IPS DF 19.7 (cell line): Measurements from ENCODE around the gene TNFSF15.
"Not testable (repeated sequence)": the region's sequence is repeated elsewhere in the genome, so short reads cannot be mapped to it uniquely, and the experiment has no call there.

Source experiments
- DNase-seq: peaks from one replicate; pipeline ENCODE4 v3.0.0-alpha.2; 2013; ENCODE audit warnings: low read depth, low spot score

The TNFSF15 gene

DNA sequence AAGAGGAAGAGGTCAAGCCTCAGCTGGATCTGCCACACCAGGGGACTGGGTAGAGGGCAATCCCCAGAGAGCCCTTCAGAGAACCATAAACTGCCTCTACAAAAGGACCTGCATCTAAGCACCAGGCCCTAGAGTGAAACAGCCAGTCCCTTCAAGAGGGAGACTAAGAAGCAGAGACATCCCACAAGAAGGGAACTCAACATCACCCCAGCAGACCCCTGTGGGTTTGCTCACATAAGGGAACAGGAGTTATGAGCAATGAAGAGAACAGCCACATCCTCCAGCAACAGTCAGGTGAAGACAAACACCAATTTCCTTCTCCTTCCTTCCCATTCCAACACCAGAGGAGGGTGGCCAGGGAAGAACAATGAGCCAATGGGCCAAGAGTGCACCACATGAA lies 48.9 kb downstream of the TNFSF15 start:
- DNase-seq, result no peak

DNA sequence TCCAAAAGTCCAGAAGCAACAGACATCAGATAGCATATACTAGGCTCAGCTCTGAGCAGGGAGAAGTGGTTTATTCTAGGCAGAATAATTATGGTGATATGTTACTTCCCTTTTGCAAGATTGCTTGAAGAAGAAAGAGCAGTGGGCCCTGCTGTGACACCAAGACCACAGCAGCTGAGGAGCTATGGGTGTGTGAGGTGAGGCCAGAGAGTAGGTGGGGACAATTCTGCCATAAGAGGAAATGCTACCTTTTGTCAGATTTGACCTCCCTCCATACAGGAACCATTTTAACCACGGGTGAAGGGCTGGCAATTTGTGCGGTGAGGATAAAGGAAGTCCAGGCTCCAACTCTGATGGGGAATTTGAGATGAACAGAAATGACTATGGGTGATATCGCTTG lies 51.3 kb downstream of the TNFSF15 start:
- no peak for DNase-seq

DNA sequence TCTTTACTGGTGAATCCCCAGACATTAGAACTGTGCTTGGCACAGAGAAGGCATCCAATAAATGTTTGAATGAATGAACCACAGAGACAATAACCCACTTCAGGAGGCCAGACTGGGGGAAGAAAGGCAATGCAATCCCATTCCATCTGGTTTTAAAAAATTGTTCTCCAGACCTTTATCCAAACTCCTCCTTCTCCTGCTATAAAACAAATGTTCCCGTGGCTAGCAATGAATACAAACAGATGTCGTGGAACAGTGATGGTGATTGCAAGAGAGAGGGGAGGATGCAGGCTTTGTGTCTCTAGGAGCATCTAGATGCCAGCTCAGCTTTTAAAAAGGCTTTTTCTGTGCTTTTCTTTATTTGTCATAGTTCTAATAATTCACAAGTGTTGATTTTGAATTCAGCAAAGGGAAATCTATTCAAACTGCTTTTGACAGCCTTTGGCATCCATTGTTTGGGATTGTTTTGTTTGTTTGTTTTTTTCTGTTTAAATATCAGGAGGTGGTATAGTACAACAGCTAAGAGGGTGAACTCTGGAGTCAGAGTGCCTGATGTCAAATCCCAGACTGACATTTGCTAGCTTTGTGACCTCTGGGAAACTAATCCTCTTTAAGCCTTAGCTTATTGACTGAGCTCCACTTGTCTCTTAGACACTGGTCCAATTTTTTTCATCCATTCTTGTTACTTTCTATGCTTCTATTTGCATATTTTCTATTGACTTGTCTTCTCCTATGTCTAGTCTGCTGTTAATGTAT lies 59.1 kb downstream of the TNFSF15 start:
- DNase-seq, result no peak

DNA sequence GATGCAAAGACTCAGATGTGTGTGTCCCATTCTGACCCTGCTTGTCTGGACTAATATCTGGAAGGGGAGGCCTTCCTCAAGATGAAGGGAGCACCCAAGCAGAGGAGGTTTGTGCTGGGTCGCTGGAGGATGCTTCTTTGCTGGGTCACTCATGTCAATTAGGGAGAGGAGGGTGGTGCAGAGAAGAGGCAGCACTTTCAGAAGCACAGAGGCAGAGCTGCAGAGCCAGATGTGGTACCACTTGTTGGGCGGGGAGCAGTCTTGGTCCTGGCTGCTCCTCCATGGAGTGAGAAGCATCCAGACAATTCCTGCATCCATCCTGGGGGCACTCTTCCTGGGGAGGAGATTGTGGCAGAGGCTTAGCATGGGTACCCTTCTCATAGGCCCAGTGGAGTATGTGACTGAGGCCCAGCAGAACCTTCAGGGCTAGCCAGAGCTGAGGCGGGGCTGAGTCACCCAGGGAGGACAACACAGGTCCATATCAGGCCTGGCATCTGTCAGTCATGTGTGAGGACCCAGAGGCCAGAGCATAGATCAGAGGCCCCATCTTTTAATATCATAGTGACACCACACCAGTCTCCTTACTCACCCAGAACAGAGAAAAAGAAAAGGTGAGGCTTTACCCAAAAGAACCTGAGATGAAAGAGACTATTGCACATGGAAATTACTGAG lies 59.8 kb downstream of the TNFSF15 start:
- no peak for DNase-seq

DNA sequence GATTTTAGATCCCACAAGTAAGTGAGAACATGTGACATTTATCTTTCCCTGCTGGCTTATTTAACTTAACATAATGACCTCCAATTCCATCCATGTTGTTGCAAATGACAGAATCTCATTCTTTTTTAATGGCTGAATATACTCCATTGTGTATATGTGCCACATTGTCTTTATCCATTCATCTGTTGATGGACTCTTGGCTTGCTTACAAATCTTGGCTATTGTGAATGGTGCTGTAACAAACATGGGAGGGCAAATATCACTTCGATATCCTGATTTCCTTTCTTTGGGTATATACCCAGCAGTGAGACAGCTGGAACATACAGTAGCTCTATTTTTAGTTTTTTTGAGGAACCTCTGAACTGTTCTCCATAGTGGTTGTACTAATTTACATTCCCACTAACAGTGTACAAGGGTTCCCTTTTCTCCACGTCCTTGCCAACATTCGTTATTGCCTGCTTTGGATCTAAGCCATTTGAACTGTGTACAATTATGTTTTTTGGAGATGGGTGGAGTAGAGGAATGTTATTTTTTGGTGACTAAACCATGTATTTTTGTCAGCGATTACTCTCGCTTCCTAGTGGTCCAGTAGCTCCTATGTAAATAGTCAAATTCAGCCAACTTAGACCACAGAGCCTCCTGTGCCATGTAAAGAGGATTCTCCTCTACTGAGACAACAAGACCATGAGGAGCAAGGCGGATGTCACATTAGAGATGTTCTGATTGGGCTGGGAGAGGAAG lies 60.6 kb downstream of the TNFSF15 start:
- no peak for DNase-seq

DNA sequence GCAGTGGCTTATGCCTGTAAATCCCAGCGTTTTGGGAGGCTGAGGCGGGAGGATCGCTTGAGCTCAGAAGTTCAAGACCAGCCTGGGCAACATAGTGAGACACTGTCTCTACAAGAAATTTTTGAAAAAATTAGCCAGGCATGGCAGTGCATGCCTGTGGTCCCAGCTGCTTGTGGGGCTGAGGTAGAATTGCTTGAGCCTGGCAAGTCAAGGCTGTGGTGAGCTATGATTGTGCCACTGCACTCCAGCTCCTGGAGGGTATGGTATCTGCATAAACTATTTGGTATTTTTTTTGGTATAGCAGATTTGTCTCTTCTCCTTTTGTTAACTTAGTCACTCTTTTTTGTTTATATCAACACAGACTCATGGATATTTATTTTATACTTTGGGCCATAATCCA lies 62.4 kb downstream of the TNFSF15 start:
- DNase-seq, result no peak

DNA sequence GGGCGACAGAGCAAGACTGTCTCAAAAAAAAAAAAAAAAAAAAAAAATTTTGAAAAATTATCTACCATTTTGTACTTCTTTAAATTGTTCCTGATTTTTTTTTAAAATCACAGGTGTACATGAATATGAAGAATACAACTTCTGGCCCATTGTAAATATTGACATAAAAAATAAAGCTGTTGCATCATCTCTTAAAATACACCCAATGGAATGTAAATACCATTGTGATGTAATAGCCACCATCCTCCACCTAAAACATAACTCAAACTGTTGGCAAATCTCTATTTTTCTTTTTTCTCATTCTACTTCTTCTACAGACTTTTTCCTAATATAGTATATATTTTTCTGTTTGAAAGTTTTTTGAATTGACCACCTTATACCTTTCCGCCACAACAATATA lies 62.9 kb downstream of the TNFSF15 start:
- DNase-seq, result no peak

DNA sequence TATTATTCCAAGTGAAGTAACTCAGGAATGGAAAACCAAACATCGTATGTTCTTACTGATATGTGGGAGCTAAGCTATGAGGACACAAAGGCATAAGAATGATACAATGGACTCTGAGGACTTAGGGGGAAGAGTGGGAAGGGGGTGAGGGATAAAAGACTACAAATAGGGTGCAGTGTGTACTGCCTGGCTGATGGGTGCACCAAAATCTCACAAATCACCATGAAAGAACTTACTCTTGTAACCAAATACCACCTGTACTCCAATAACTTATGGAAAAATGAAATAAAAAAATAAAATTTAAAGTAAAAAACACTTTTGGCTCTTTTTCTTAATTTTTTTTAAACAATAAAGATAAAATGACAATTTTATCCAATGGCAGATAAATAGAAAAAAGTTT lies 64.3 kb downstream of the TNFSF15 start:
- DNase-seq, result not testable (repeated sequence)

DNA sequence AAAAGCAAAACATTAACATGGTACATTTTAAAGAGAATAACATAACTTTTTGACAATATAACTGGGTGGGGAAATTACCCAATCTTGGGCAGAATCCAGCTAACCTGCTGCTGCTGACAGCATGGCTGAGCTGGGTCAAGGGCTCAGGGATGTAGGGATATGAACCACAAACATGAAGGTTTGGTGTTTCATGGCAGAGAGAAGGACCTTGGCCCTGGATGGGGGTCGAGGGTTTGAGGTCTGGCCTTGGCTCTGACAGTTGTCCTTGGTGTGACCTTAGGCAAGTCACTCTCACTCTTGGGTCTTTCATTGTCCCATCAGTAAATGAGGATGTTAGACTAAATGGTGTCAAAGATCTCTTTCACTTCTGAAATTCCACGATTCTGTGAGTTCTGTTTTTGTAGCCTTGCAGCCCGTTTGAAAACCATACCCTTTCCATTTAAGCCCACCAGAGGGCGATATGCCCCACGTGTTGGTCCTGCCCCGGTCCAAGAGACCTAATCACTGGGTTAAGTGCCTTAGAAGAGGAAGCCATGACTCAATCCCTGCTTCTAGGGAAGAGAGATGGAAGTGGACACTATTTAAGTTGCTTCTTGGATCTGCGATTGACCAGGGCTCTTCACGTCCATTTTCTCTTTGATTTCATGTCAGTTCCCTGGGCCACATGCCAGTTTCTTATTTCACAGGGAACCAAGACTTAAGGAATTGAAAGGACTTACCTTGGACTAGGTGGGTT lies 67.1 kb downstream of the TNFSF15 start:
- DNase-seq, result peak; percentile 23

DNA sequence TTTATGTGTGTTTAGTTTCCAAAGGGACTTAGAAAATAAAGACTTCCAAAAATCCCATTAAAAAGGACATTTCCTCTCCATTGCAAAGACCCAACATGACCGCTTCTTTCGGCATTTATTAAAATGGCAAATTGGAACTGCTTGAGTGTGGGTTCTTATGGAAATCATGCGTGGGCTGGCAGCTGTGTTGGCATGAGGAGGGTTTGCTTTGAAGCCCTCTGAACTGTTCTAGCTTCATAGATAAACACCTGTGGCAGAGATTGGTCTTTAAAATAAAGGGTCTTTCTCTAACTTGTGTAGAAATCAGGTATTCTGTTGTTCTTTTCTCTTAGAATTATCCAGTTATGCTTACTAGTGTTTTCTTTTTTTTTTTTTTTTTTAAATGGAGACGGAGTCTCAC lies 68.0 kb downstream of the TNFSF15 start:
- DNase-seq, result no peak

DNA sequence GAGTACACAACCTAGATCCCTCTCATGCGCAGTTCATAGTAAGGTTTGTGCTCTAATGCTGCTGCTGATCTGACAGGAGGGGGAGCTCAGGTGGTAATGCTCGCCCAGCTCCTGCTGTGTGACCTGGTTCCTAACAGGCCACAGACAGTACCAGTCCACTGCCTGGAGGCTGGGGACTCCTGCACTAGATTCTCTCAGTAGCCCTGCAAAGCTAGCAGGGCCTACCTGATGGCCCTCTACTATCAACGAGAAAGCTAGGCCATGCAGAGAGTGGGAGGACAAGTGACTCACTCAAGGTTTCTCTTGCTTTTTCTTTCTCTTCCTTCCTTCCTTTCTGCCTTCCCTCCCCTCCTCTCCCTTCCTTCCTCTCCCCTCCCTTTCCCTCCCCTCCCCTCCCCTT lies 68.7 kb downstream of the TNFSF15 start:
- DNase-seq, result no peak

DNA sequence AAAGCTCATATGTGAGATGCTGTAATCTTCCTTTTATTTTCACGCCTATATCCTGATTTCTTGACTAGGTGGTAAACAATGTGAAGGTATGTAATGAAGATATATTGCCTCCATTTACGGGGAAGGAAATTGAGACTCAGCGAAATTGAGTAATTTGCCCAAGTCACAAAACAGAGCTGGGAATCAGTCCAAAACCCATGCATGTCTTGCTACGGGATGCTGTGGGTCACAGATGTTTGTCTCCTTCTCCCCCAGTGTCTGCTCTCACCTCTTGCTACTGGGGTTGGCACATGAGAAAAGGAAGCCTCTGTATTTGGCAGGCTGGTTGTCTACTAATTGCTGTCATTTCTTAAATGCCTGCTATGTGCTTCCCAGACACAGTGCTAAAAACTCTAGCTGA lies 70.1 kb downstream of the TNFSF15 start:
- no peak for DNase-seq

DNA sequence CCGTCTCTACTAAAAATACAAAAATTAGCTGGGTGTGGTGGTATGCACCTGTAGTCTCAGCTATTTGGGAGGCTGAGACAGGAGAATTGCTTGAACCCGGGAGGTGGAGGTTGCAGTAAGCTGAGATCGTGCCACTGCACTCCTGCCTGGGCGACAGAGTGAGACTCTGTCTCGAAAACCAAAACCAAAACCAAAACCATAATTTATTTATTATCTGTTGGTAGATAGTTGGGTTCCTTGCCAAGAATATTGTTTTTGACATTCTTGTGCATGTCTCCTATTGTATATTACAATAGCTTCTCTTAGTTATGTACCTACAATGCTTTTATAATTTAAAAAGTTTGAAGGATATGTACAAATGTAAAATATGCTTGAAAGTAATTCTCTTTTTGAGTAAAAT lies 70.7 kb downstream of the TNFSF15 start:
- not testable (repeated sequence) for DNase-seq
